HS-27A (cell line): ENCODE data around the gene UBR4.

ENCODE experiments used
- DNase-seq: peaks from one replicate; pipeline ENCODE4 v3.0.0-alpha.2; 2012; ENCODE audit warnings: low read depth, missing footprints

The UBR4 gene

GRCh38 chr1:19071674-19072281 lies 138.3 kb downstream of the UBR4 start:
- DNase-seq = no peak

GRCh38 chr1:19070891-19071621 lies 139.0 kb downstream of the UBR4 start:
- DNase-seq = no peak

- no peak for DNase-seq
These were observed 139.8 kb downstream of the UBR4 start for GRCh38 chr1:19070197-19070651.

- DNase-seq = no peak
These were observed 141.3 kb downstream of the UBR4 start for GRCh38 chr1:19068639-19069276.

GRCh38 chr1:19067912-19068638 lies 142.0 kb downstream of the UBR4 start:
- no peak for DNase-seq

GRCh38 chr1:19067182-19067911 lies 142.7 kb downstream of the UBR4 start:
- DNase-seq = no peak

- DNase-seq = no peak
These were observed 143.2 kb downstream of the UBR4 start for GRCh38 chr1:19066874-19067181.

GRCh38 chr1:19066248-19066873 lies 143.7 kb downstream of the UBR4 start:
- no peak for DNase-seq

- DNase-seq = no peak
These were observed 144.4 kb downstream of the UBR4 start for GRCh38 chr1:19065526-19066247.

- no peak for DNase-seq
These were observed 145.1 kb downstream of the UBR4 start for GRCh38 chr1:19064906-19065450.

GRCh38 chr1:19063122-19063521 lies 146.9 kb downstream of the UBR4 start:
- no peak for DNase-seq

GRCh38 chr1:19062258-19063029 lies 147.6 kb downstream of the UBR4 start:
- DNase-seq = no peak

- no peak for DNase-seq
These were observed 148.3 kb downstream of the UBR4 start for GRCh38 chr1:19061798-19062197.

GRCh38 chr1:19061343-19061742 lies 148.7 kb downstream of the UBR4 start:
- no peak for DNase-seq

- DNase-seq = no peak
These were observed 150.3 kb downstream of the UBR4 start for GRCh38 chr1:19059773-19060172.

- no peak for DNase-seq
These were observed 151.6 kb downstream of the UBR4 start for GRCh38 chr1:19058476-19058797.

GRCh38 chr1:19057784-19058475 lies 152.1 kb downstream of the UBR4 start:
- no peak for DNase-seq

GRCh38 chr1:19057182-19057779 lies 152.8 kb downstream of the UBR4 start:
- no peak for DNase-seq

- DNase-seq = no peak
These were observed 154.4 kb downstream of the UBR4 start for GRCh38 chr1:19055701-19056100.
